Stimulated activated CD4-positive, alpha-beta T cell treated with anti-CD3 and anti-CD28 coated beads, Interleukin-4, amount 100 ng/mL, for 48 hours (primary cell): ENCODE measurements around the gene NRP2.

Experiments used
- DNase-seq, 2 donors: peaks; one replicate each; pipeline ENCODE4 v3.0.0-alpha.2; 2020; ENCODE audit warnings: low read depth in 2 of 2

The NRP2 gene

DNA sequence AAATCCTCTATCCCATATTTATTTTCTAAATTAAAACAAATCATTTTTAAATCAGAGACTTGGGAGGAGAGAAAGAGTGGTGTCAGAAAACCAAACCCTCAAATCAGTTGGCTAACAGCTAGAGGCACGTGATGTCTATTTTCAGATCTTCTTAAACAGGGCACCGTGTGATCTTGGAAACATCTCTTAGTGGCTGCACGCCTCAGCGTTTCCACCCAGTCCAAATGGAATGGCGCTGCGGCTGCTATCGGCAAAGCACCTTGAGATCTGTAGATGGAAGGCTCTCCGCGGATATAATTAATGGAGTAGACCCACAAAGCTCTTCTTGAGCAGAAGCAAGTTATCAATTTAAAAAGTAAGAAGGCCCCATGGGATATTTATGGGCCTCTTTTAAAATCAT is 50.0 kb downstream of the NRP2 start:
- DNase-seq = no peak

GRCh38 chr2:205733082-205733481 is 50.8 kb downstream of the NRP2 start:
- DNase-seq = no peak

DNA sequence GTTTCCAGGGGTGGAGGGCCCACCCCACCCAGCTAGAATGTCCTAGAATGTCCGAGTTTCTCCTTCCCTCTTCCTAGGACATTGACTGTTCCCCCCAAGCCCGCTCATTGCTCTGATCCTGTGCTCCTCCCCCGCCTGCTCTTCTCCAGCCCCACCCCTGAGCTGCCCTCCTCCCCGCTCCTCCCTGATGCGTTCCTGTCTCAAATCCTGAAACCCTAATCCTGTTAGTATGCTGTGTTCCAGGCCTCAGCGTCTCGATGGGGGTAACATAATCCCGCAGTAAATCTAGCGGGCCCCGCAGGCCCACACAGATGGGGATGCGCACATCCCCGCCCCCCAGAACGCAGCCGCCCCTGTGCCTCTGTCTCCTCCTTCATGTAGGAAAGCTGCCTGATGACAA is 51.3 kb downstream of the NRP2 start:
- DNase-seq = no peak

- no peak for DNase-seq
Measured at GRCh38 chr2:205734436-205735037, 52.2 kb downstream of the NRP2 start.

DNA sequence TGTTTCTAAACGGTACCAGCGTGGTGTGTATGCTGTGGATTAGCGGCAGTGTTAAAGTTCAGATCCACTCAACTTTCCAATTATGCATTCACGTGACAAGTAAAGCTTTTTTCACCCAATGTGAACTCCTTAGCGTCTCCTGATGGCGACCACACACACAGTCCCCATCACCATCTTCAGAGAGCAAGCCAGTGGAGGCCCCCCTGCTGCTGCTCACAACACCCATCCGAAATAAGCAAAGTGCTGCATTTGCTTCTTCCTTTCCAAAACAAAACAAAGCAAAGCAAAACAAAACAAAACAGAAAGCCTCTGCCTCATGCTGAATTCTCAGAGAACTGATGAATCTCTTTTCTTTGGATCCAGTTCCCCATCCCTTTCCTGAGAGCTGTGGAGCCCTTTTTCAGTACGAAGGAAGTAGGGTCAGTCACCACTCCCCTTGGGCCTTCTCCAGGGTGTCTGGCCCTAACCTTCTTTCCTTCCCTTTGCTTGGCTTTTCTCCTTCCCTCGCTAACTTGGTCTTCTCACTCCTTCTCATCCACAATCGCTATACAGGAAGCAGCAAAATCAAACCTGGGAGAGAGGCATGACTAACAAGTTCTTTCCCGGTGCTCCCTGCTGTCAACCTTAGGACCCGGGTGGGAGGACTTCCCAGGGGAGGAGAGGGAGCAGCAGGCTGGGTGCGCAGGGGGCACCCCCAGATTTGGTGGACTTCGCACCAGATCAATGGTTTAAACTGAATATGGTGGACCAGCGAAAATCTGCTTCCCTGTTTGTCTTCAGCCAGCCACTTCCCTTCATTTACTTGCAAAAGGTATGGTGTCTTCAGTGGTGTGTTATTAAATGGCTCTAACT is 56.0 kb downstream of the NRP2 start:
- no peak for DNase-seq

GRCh38 chr2:205739620-205740019 is 57.3 kb downstream of the NRP2 start:
- no peak for DNase-seq

GRCh38 chr2:205740381-205740780 is 58.1 kb downstream of the NRP2 start:
- DNase-seq = no peak

GRCh38 chr2:205741256-205741978 is 59.1 kb downstream of the NRP2 start:
- no peak for DNase-seq

DNA sequence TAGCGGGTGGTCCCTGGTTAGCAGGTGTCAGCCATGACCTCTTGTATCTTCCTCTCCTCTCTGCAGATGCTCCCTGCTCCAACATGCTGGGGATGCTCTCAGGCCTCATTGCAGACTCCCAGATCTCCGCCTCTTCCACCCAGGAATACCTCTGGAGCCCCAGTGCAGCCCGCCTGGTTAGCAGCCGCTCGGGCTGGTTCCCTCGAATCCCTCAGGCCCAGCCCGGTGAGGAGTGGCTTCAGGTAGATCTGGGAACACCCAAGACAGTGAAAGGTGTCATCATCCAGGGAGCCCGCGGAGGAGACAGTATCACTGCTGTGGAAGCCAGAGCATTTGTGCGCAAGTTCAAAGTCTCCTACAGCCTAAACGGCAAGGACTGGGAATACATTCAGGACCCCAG is 60.8 kb downstream of the NRP2 start:
- DNase-seq = no peak

DNA sequence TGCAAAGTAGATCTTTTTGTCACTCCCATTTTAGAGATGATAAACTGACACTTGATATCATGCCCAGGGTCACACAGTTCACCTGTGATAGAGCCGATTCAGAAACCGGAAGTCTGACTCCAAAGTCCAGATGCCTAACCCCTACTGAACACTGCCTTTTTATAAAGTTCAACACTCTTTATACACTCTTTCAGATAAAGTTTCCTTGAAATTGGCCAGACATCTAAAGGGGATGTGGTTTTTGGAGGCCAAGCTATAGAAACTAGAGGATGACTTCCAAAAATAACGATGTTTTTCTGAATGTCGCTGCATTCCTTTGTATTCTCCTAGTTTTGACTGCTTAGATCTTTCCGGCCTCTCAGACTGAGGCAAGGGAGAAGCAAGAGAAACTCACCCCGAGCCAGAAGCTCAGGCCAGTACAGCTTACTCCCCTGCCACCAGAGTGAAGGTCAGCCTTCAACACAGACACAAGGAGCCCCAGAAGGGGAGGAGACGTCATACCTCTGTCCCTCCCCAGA is 61.8 kb downstream of the NRP2 start:
- no peak for DNase-seq

- no peak for DNase-seq
Measured at GRCh38 chr2:205745661-205746419, 63.5 kb downstream of the NRP2 start.

DNA sequence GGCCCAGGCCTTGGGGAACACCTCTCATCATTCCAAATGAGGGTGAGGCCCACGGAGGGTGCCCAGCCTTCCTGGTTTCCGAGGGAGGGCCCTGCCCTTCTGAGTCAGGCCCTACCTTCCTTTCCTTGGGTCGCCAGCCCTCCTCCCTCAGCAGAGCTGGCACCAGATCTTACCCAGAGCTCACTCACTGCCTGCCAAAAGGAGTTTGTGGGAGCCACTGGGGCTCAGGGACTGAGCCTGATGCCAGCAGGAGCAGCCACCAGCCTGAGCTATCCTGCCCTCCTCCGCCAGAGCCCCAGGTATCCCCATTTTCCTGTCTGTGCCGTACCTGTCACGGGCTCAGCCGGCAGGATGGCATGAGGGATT is 64.1 kb downstream of the NRP2 start:
- DNase-seq = no peak

GRCh38 chr2:205747829-205748386 is 65.6 kb downstream of the NRP2 start:
- DNase-seq = no peak

- no peak for DNase-seq
Measured at GRCh38 chr2:205748639-205749038, 66.3 kb downstream of the NRP2 start.

DNA sequence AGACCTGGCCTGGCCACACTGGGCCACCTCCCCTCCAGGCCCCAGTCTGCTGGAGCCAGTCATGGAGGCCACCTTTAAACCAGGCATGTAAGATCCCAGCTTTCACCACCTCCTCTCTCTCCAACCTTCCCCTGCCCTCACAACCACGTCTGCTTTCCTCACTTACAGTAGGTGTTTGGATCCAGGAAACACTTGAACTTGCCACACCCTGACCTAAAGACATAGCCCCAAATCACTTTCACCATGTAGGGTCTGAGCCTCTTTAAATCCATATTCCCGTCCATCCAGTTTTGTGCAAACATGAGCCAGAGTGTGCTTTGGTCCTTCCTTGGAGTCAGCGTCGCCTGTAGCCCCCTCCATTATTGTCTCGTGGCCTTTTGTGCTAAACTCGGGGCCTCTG is 66.8 kb downstream of the NRP2 start:
- no peak for DNase-seq

DNA sequence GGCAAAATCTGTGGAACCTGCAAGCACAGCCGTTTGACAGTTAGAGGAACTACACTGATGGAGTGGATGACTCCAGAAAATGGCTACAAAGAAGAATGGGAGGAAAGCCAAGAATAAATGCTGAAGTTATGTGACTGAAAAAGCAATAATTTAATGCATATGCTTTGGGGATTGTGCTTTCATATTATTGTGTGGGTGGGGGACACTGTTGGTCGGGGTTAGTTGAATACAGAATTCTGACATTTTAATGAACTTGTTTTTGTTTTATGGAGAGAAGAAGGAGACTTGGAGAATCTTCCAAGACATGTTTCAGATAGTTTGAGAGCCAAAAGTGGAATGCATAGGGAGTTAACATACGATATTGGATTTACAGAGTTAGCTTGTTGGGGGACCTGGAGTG is 68.5 kb downstream of the NRP2 start:
- no peak for DNase-seq

- DNase-seq = no peak
Measured at GRCh38 chr2:205751569-205752031, 69.3 kb downstream of the NRP2 start.

DNA sequence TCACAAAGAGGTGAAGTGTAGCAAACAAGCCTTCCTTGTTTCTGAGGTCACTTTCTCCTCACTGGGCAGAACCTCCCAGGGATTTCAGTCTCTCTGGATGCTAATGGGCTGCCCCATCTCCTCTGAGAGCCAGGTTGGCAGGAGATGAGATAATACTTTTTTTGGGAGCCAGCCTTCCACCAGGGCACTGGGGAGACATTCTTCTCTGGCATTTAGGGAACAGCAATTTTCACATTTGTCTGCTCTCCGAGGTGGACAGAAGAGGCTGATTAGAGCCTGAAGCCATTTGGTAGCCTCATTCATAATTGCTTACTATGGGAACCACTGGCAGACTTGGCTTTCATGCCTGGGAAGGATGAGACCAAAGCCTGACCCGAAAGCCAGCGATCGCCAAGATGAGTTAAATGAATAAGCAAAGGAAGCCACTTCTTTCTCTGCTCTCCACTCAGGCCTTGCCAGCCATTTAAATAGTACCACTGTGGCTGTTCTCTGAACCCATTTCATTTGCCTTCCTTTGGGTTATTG is 70.1 kb downstream of the NRP2 start:
- DNase-seq = no peak

DNA sequence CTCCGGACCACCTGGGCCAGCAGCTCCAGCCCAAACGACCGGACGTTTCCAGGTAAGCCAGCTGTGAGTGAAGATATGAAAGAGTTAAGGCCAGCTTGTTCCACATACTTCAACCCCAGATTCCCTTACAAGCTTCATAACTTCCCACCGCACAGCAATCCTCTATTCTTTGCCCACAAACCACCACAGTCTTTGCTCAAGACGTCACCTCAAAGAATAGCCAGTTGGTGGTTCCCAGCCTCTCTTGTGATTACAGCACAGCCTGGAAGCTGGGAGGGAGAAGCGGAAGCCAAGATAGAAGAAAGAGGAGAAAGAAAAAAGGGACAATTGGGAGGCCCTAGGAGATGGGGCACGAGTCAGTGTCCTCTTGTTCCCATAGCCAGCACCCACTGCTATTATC is 70.6 kb downstream of the NRP2 start:
- DNase-seq = no peak

DNA sequence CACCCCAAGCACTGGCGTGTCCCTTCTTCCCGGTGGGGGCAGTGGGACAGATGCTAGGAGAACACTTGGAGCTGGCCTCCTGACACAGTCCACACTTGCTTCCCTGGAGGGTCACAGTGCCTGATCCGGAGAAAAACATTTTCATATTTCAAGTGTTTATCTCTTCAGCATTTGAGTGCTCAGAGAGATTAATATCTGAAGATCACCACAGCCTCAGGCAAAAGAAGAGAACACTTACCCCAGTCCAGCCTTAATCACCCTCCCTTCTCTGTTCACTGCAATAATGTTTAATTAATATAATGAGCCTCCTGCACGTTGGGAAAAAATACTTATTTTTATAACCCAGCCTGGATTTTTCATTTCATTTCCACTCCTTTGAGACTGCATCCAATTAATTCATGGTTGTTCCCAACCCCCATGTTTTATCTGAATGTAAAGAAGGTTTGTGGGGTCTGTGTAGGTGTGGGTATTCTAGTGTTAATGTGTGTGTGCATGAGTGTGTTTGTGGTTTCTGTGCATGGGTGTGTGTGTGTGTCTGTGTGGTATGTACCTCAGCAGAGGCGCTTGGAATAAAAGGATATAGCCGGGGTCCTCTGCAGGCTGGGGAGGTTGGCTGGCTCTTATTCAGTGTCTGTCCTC is 72.1 kb downstream of the NRP2 start:
- no peak for DNase-seq

GRCh38 chr2:205754924-205755321 is 72.6 kb downstream of the NRP2 start:
- DNase-seq = no peak
